ENCODE measurements around the gene PLEKHA3.
"Not testable (repeated sequence)": the region's sequence is repeated elsewhere in the genome, so short reads cannot be mapped to it uniquely, and the experiment has no call there.

Gene PLEKHA3

DNA sequence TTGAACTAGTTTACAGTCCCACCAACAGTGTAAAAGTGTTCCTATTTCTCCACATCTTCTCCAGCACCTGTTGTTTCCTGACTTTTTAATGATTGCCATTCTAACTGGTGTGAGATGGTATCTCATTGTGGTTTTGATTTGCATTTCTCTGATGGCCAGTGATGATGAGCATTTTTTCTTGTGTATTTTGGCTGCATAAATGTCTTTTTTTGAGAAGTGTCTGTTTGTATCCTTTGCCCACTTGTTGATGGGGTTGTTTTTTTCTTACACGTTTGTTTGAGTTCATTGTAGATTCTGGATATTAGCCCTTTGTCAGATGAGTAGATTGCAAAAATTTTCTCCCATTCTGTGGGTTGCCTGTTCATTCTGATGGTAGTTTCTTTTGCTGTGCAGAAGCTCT, 45.2 kb downstream of the PLEKHA3 start:
- not testable (repeated sequence) for DNase-seq (ENCODE audit: low read depth)

DNA sequence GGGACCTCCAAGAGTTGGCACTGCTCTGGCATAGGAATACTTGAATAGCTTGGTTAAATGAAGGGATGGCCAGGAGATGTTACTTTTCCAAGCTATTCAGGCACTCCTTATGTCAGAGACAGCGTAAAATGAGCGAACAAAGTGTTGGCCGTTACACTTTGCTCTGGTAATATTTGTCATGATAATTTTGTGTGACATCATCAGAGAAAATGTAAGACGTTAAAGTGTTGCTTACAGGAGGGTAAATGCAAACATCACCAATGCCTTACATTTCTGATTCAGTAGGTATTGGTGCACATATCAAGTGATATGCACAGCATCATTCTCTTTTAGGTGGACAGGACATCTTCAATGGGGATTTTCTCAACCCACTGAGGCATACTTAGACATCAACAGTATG, 46.0 kb downstream of the PLEKHA3 start:
- no peak for DNase-seq (ENCODE audit: low read depth)

DNA sequence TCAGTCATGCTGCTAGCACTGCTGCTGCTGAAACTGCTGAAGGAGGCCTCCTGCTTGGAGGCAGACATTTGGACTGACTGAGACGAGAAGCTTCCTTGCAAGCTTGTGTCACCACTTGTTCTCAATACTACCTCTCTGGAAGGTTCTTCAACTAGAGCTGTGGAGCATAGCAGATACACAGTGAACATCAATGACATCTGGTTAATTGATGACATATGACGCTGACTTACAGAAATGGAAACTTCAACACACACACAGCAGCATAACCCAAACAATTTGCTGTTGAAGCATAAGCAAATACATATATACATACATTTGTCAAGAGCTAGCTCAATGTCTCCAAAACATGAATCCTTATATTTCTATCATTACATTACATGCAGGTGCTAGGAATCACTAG, 47.3 kb downstream of the PLEKHA3 start:
- DNase-seq (ENCODE audit: low read depth) = no peak

DNA sequence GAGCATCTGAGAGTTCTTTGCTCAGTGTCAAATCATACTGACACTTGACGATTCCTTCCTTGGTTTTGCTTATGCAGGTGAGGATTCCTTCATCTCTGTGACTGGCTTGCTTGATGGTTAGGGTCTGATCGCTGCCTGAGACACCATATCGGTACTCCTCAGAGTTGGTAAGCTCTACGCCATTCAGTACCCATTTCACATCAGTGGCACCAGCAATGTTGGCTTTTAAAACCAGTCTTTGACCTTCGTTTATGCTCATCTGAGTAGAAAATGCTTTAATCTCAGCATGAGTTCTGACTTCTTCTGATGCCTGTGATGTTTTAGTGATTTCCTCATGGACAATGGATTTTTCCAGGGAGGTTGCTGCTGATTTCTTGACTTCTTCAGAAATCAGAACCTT, 48.4 kb downstream of the PLEKHA3 start:
- no peak for DNase-seq (ENCODE audit: low read depth)

DNA sequence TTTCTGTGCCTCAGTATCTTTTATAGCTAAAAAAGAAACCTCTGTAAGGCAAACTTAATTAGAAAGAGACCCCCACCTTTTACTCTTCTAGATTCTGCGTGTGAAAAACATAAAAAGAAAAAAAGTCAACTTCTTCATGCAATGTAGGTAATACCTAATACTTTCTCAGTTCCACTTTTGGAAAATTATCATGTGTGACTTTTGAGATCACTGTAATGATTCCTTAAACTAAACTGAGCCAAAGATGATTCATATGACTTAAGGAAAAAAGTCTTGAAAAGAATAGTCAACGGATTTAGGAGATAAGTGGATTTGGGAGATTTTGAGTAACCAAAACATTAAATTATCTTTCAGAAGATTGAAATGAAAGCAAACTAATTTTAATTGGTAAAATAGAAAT, 48.9 kb downstream of the PLEKHA3 start:
- DNase-seq (ENCODE audit: low read depth) = no peak

DNA sequence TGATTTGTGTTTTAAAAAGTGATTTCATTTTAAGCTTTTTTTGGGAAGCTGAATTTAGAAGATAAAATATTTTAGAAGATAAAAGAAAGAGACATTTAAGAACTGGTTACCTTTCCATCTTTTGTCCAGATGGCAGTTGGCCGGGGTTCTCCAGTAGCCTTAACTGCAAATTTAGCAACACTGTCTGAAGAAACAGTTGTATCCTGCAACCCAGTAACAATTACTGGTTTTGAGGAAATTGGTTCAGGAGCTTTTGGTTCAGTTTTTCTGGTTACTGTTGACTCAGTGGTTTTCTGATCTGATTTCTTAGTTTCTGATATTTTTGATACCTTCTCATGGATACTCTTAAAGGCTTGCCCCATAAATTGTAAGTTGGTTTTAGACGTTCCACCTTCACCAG, 49.9 kb downstream of the PLEKHA3 start:
- no peak for DNase-seq (ENCODE audit: low read depth)

DNA sequence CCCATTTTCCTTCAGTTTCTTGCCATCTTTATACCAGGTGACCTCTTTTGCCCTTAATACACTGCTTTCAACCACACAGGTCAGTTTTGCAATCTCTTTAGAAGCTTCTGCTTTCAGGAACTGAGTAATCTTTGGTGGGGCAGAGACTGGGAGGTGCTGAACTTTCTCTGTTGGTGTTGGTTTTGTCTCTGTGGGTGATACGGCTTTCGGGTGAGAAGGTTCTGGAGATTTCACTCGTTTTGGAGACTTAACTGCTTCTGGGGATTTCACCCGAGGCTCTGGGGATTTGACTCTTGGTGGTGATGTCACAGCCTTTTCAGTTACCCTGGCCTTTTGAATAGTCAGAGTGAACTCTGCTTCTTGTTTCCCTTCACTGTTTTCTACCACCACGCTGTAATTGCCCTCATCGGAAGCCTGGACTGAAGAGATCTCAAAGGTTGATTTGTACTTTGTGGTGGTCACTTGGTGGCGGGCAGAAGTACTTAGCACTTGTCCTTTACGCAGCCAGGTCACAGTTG, 50.4 kb downstream of the PLEKHA3 start:
- DNase-seq (ENCODE audit: low read depth) = no peak

DNA sequence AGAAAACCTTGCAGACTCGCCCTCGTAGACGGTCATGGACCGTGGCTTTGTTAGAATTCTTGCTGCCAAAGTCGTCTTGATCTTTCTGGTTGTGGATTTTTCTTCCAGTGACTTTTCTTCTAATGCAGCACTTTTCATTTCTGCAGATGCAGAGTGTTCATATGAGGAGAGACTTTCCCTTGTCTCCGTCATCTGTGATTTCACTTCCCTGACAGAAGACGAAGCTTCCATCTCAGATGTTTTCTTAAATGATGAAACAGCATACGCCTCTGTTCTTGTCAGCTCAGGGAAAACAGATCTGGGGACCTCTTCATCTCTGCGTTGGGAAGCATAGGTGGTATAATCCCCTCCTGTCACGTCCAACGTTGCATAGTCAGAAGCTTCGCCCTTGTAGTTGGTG, 50.9 kb downstream of the PLEKHA3 start:
- DNase-seq (ENCODE audit: low read depth) = no peak

DNA sequence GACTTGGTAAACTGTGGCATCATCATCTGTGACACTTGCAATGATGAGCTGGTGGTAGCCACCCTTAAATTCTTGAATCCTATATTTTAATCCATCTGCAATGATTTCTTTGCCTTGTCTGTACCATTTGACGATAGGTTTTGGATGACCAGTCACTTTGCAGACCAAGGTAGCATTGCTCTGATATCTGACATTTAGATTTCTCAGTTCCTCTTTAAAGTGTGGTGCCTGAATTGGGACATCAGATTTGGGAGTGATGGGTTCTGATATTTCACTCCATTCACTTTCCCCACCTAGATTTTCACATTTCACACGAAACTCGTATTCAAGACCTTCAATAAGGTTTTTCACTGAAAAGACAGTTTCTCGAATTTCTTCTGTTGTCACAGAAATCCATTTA, 55.8 kb downstream of the PLEKHA3 start:
- DNase-seq (ENCODE audit: low read depth) = no peak

DNA sequence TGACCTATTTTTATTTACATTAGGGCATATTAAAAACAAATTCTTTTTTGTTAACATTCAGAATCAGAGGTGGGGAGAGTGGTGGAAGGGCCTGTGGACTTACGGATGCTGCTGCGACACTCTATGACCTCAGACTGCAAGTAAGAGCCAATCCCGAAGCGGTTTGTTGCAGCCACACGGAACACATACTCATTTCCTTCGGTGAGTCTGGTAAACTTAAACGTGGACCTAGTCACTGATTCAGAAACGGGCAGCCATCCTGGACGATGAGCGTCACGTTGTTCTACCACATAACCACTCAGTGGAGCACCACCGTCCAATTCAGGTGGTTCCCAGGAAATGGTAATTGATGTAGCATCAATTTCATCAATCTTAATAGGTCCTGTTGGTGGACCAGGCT, 61.9 kb downstream of the PLEKHA3 start:
- no peak for DNase-seq (ENCODE audit: low read depth)

DNA sequence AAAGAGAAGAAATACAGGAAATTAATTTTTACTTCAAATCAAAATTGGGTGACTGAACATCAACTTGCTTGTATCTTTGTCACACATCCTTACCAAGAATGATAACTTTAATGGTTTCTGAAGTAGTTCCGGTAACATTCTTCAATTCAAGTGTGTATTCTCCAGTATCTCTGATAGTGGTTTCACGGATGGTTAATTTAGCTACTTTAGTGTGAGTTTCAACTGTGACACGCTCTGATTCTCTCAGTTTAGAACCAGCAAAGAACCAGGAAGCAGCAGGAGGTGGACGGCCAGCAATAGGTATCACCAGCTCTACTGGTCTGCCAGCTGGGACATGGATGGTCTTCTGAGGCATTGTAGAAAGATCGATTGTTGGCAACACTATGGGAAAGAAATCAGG, 62.3 kb downstream of the PLEKHA3 start:
- no peak for DNase-seq (ENCODE audit: low read depth)

DNA sequence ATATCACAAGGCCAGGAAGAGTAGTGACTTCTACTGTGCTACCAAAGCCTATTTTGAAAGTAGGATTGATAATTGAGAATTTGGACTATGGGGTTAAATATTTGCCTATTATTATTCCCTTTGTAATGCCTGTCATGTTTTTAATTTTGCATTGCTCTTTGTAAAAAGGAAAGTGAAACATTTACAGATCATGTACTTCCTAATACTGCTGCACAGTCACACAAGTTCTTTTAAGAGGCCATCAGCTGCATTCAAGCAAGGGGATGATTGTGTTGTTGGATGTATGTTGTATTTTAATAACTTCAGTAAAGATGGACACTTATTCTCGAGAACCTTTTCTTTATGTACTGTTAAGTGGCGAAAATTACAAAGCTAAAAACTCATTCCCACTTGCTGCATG, 70.1 kb downstream of the PLEKHA3 start:
- DNase-seq (ENCODE audit: low read depth) = no peak

DNA sequence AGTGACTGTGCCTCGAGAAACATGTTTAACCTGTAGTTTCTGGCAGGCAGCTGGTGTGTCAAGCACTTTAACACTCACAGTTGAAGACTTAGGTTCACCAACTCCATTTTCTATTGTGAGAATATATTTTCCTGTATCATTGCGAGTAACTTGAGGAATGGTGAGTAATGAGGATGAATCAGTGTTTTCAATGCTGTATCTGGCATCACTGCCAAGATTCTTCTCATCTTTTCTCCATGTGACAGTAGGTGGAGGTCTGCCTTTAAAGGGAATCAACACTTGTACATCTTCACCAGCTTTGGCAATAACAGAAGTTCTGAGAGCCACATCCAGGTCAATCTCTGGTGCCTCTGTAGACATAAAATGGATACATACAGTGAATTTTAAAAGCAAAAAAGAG, 72.8 kb downstream of the PLEKHA3 start:
- peak; percentile 86 for DNase-seq (ENCODE audit: low read depth)
